Stimulated activated naive CD8-positive, alpha-beta T cell treated with anti-CD3 and anti-CD28 coated beads, Interleukin-15, Interleukin-2, amounts not matched to agents 100 ng/mL and 50 ng/mL, for 24 hours (primary cell): ENCODE measurements around the gene FCN2.

Source experiments
- H3K27ac Mint-ChIP-seq: one replicate; pipeline ENCODE4 v1.8.0; 2021; ENCODE audit warnings: mild to moderate bottlenecking, mixed read lengths
- H3K27me3 Mint-ChIP-seq: one replicate; pipeline ENCODE4 v1.8.0; 2021; ENCODE audit warnings: mixed read lengths
- H3K36me3 Mint-ChIP-seq: one replicate; pipeline ENCODE4 v1.8.0; 2021; ENCODE audit warnings: low read depth, mixed read lengths
- H3K4me1 Mint-ChIP-seq: one replicate; pipeline ENCODE4 v1.8.0; 2021; ENCODE audit warnings: low read depth, mixed read lengths
- H3K4me3 Mint-ChIP-seq: one replicate; pipeline ENCODE4 v1.8.0; 2021; ENCODE audit warnings: mild to moderate bottlenecking, mixed read lengths
- H3K9me3 Mint-ChIP-seq: one replicate; pipeline ENCODE4 v1.8.0; 2021; ENCODE audit warnings: mixed read lengths

Gene FCN2

GRCh38 chr9:134896834-134897583 lies 16.4 kb downstream of the FCN2 start:
- Mint-ChIP-seq H3K27me3 (peaks cover 15% of the 10 kb centered on the region), H3K27ac (no peak overlapping the region), H3K36me3 (no peaks in the 10 kb centered on the region), H3K4me3 (no peak overlapping the region), H3K4me1 (no peaks in the 10 kb centered on the region), H3K9me3 (peaks cover 9% of the 10 kb centered on the region)

GRCh38 chr9:134897584-134898170 lies 17.1 kb downstream of the FCN2 start:
- H3K4me3 Mint-ChIP-seq = no peak overlapping the region
- no peaks in the 10 kb centered on the region for H3K36me3 Mint-ChIP-seq
- no peak overlapping the region for H3K27ac Mint-ChIP-seq
- peaks cover 9% of the 10 kb centered on the region for H3K9me3 Mint-ChIP-seq
- peaks cover 20% of the 10 kb centered on the region for H3K27me3 Mint-ChIP-seq
- no peaks in the 10 kb centered on the region for H3K4me1 Mint-ChIP-seq

- Mint-ChIP-seq H3K4me3 (no peak overlapping the region), H3K27me3 (peaks cover 18% of the 10 kb centered on the region), H3K9me3 (peaks cover 9% of the 10 kb centered on the region), H3K36me3 (no peaks in the 10 kb centered on the region), H3K4me1 (no peaks in the 10 kb centered on the region), H3K27ac (no peak overlapping the region)
These were observed 17.7 kb downstream of the FCN2 start for GRCh38 chr9:134898319-134898718.

GRCh38 chr9:134899168-134899567 lies 18.6 kb downstream of the FCN2 start:
- peaks cover 24% of the 10 kb centered on the region for H3K27me3 Mint-ChIP-seq
- H3K4me1 Mint-ChIP-seq = no peaks in the 10 kb centered on the region
- H3K4me3 Mint-ChIP-seq = no peak overlapping the region
- peaks cover 9% of the 10 kb centered on the region for H3K9me3 Mint-ChIP-seq
- H3K27ac Mint-ChIP-seq = no peak overlapping the region
- no peaks in the 10 kb centered on the region for H3K36me3 Mint-ChIP-seq

GRCh38 chr9:134899818-134900217 lies 19.2 kb downstream of the FCN2 start:
- H3K36me3 Mint-ChIP-seq = no peaks in the 10 kb centered on the region
- no peak overlapping the region for H3K27ac Mint-ChIP-seq
- no peak overlapping the region for H3K4me3 Mint-ChIP-seq
- peaks cover 24% of the 10 kb centered on the region for H3K27me3 Mint-ChIP-seq
- H3K4me1 Mint-ChIP-seq = no peaks in the 10 kb centered on the region
- H3K9me3 Mint-ChIP-seq = peaks cover 9% of the 10 kb centered on the region

- Mint-ChIP-seq H3K27me3 (peaks cover 21% of the 10 kb centered on the region), H3K4me1 (no peaks in the 10 kb centered on the region), H3K36me3 (no peaks in the 10 kb centered on the region), H3K27ac (no peak overlapping the region), H3K4me3 (no peak overlapping the region), H3K9me3 (peaks cover 9% of the 10 kb centered on the region)
These were observed 22.3 kb downstream of the FCN2 start for GRCh38 chr9:134902936-134903335.

GRCh38 chr9:134908524-134909309 lies 28.1 kb downstream of the FCN2 start:
- no peaks in the 10 kb centered on the region for H3K4me1 Mint-ChIP-seq
- H3K36me3 Mint-ChIP-seq = no peaks in the 10 kb centered on the region
- H3K4me3 Mint-ChIP-seq = no peak overlapping the region
- no peaks in the 10 kb centered on the region for H3K9me3 Mint-ChIP-seq
- peaks cover 20% of the 10 kb centered on the region for H3K27me3 Mint-ChIP-seq
- no peak overlapping the region for H3K27ac Mint-ChIP-seq

- H3K9me3 Mint-ChIP-seq = no peaks in the 10 kb centered on the region
- H3K4me1 Mint-ChIP-seq = no peaks in the 10 kb centered on the region
- no peaks in the 10 kb centered on the region for H3K36me3 Mint-ChIP-seq
- no peak overlapping the region for H3K27ac Mint-ChIP-seq
- H3K4me3 Mint-ChIP-seq = no peak overlapping the region
- H3K27me3 Mint-ChIP-seq = peaks cover 18% of the 10 kb centered on the region
These were observed 29.2 kb downstream of the FCN2 start for GRCh38 chr9:134909511-134910481.

- H3K27me3 Mint-ChIP-seq = peaks cover 18% of the 10 kb centered on the region
- no peaks in the 10 kb centered on the region for H3K36me3 Mint-ChIP-seq
- no peaks in the 10 kb centered on the region for H3K4me1 Mint-ChIP-seq
- no peaks in the 10 kb centered on the region for H3K9me3 Mint-ChIP-seq
- no peak overlapping the region for H3K27ac Mint-ChIP-seq
- no peak overlapping the region for H3K4me3 Mint-ChIP-seq
These were observed 31.7 kb downstream of the FCN2 start for GRCh38 chr9:134912126-134912840.

GRCh38 chr9:134913041-134913712 lies 32.6 kb downstream of the FCN2 start:
- Mint-ChIP-seq H3K27ac (no peak overlapping the region), H3K4me1 (no peaks in the 10 kb centered on the region), H3K4me3 (no peak overlapping the region), H3K9me3 (peaks cover under 1% of the 10 kb centered on the region), H3K36me3 (no peaks in the 10 kb centered on the region), H3K27me3 (peaks cover 14% of the 10 kb centered on the region)

- Mint-ChIP-seq H3K36me3 (no peaks in the 10 kb centered on the region), H3K4me3 (no peak overlapping the region), H3K4me1 (no peaks in the 10 kb centered on the region), H3K27me3 (peaks cover 14% of the 10 kb centered on the region), H3K9me3 (peaks cover 5% of the 10 kb centered on the region), H3K27ac (no peak overlapping the region)
These were observed 33.3 kb downstream of the FCN2 start for GRCh38 chr9:134913713-134914500.

- Mint-ChIP-seq H3K27me3 (peaks cover 12% of the 10 kb centered on the region), H3K4me1 (no peaks in the 10 kb centered on the region), H3K9me3 (peaks cover 5% of the 10 kb centered on the region), H3K4me3 (no peak overlapping the region), H3K27ac (no peak overlapping the region), H3K36me3 (peaks cover under 1% of the 10 kb centered on the region)
These were observed 33.9 kb downstream of the FCN2 start for GRCh38 chr9:134914501-134914834.
